Measurements from ENCODE around the gene JPH2. TPM values are rescaled to one million over a fixed set of nuclear protein-coding genes. Genes with fewer than 3 reads are reported as not detected.

JPH2 gene
- total RNA-seq, 1 experiment from 2014 or later = 0.81 TPM

GRCh38 chr20:44181611-44182010 is 5.4 kb downstream of the JPH2 start (continued):
- no peak for TF ChIP-seq PRDM15 (CRISPR knock-in tag; IDR thresholded peaks at IDR 0.05)
- no peak for TF ChIP-seq CDX4 (CRISPR knock-in tag; IDR thresholded peaks at IDR 0.05; ENCODE audit: borderline replicate concordance)
- TF ChIP-seq RORB (CRISPR knock-in tag; IDR thresholded peaks at IDR 0.05) = no peak
- TF ChIP-seq AFF4 (CRISPR knock-in tag; IDR thresholded peaks at IDR 0.05; ENCODE audit: borderline replicate concordance) = no peak
- no peak for TF ChIP-seq SOX15 (CRISPR knock-in tag; IDR thresholded peaks at IDR 0.05)

- Mint-ChIP-seq H3K4me1 (peaks cover 13% of the 10 kb centered on the region), H3K36me3 (no peaks in the 10 kb centered on the region), H3K4me3 (no peak overlapping the region), H3K9me3 (no peaks in the 10 kb centered on the region), H3K27me3 (ENCODE audit: low read depth) (no peaks in the 10 kb centered on the region), H3K27ac (no peak overlapping the region)
- POLR2A ChIA-PET = interaction anchor here (0.5 kb wide), 1 partner anchor 48 kb away, joined by 3 read pairs; no protein-coding TSS in a partner anchor
- peak; percentile 23 for DNase-seq (ENCODE audit: low spot score)
- TF ChIP-seq HMGA2 (CRISPR knock-in tag; IDR thresholded peaks at IDR 0.05) = no peak
- TF ChIP-seq GRHL2 (CRISPR knock-in tag; IDR thresholded peaks at IDR 0.05; ENCODE audit: insufficient replicate concordance, severe bottlenecking) = no peak
- no peak for TF ChIP-seq ZNF532 (CRISPR knock-in tag; IDR thresholded peaks at IDR 0.05; ENCODE audit: borderline replicate concordance)
- peak; percentile 72 for ATAC-seq
- CTCF ChIA-PET = interaction anchor here (2.3 to 2.8 kb wide), 2 partner anchors 9 to 64 kb away, joined by 18 to 24 read pairs; no protein-coding TSS in a partner anchor
Measured at GRCh38 chr20:44180814-44181213, 6.2 kb downstream of the JPH2 start.

- TF ChIP-seq RORB (CRISPR knock-in tag; IDR thresholded peaks at IDR 0.05) = no peak
- no peak for TF ChIP-seq IRF2 (CRISPR knock-in tag; IDR thresholded peaks at IDR 0.05; ENCODE audit: borderline replicate concordance, low read depth)
- no peak for TF ChIP-seq MYBL2 (CRISPR knock-in tag; IDR thresholded peaks at IDR 0.05)
- no peak for TF ChIP-seq CREM (CRISPR knock-in tag; IDR thresholded peaks at IDR 0.05)
- TF ChIP-seq ZNF317 (CRISPR knock-in tag; IDR thresholded peaks at IDR 0.05; ENCODE audit: borderline replicate concordance, low read depth) = no peak
- DNase-seq (ENCODE audit: low spot score) (no peak), ATAC-seq (peak; percentile 63)
- ChIA-PET CTCF (interaction anchor here (0.7 to 1.4 kb wide), 4 partner anchors 13 to 207 kb away, joined by 3 to 14 read pairs (median 5); no protein-coding TSS in a partner anchor), POLR2A (no interaction called here)
- no peak overlapping the region for H3K27ac Mint-ChIP-seq
- H3K27me3 Mint-ChIP-seq (ENCODE audit: low read depth) = no peaks in the 10 kb centered on the region
- no peaks in the 10 kb centered on the region for H3K9me3 Mint-ChIP-seq
- peaks cover 13% of the 10 kb centered on the region for H3K4me1 Mint-ChIP-seq
- no peak overlapping the region for H3K4me3 Mint-ChIP-seq
- H3K36me3 Mint-ChIP-seq = no peaks in the 10 kb centered on the region
Measured at GRCh38 chr20:44176833-44177534, 10.0 kb downstream of the JPH2 start.

Measured in WTC11 (cell line).